Heart right ventricle (tissue), 16 donors: Measurements from ENCODE around the gene CCNC. TPM values are rescaled to one million over a fixed set of nuclear protein-coding genes. Genes with fewer than 3 reads are reported as not detected.

Source experiments
- ATAC-seq, 8 donors: fragments of 200-7000 bp; cut with Tn5 transposase; one replicate each; pipeline ENCODE4 v1.9.1; 2020; ENCODE audit warnings: mild to moderate bottlenecking in 8 of 8, moderate library complexity in 8 of 8, moderate number of reproducible peaks in 1 of 8
- DNase-seq, 2 donors: peaks; one replicate each; pipeline ENCODE4 v3.0.0-alpha.2; 2020
- H3K27ac ChIP-seq, 10 donors: fragments of 200-600 bp; sonication (generic) in 2 of 10; one replicate each; pipeline versions ENCODE4 v1.5.0 to v1.8.0; 2020 to 2022; ENCODE audit warnings: mild to moderate bottlenecking in 3 of 10
- H3K27me3 ChIP-seq, 7 donors: fragments of 200-600 bp; one replicate each; pipeline ENCODE4 v1.8.0; 2021 to 2022; ENCODE audit warnings: mild to moderate bottlenecking in 2 of 7
- H3K36me3 ChIP-seq, 9 donors: fragments of 200-600 bp; sonication (generic) in 1 of 9; one replicate each; pipeline versions ENCODE4 v1.5.0 to v1.8.0; 2020 to 2022; ENCODE audit warnings: mild to moderate bottlenecking in 2 of 9
- H3K4me1 ChIP-seq, 9 donors: fragments of 200-600 bp; sonication (generic) in 1 of 9; one replicate each; pipeline versions ENCODE4 v1.5.0 to v1.8.0; 2020 to 2022; ENCODE audit warnings: mild to moderate bottlenecking in 4 of 9
- H3K4me3 ChIP-seq, 10 donors: fragments of 200-600 bp; sonication (generic) in 2 of 10; one replicate each; pipeline versions ENCODE4 v1.5.0 to v1.8.0; 2020 to 2022; ENCODE audit warnings: mild to moderate bottlenecking in 7 of 10, moderate library complexity in 2 of 10
- H3K9me3 ChIP-seq, 11 donors: fragments of 200-600 bp in 10 of 11; sonication (generic) in 2 of 11; one replicate each; pipeline versions ENCODE4 v1.5.0 to v1.8.0; 2013 to 2022; ENCODE audit warnings: mild to moderate bottlenecking in 2 of 11, control low read depth in 1 of 11, moderate library complexity in 1 of 11
- WGBS, 2 donors: extraction: QIAGEN DNeasy Blood & Tissue Kit; methylation state at CpG; one replicate each; pipeline ENCODE4 v1.1.7; 2013; ENCODE audit warnings: inconsistent platforms in 1 of 2; 5-methylcytosine and 5-hydroxymethylcytosine counted together
- intact Hi-C, 10 donors: fragments of 100-400 bp; cut with DNase I; formaldehyde crosslinking; loops; one replicate each; pipeline versions ENCODE4 v1.11.1 to v1.14.2; 2022
- polyA plus RNA-seq, 2 donors: library from polyadenylated mRNA; stranded (reverse); fragments of 200-250 nt; gene quantifications; one replicate each; pipeline ENCODE4 v1.2.3, GENCODE V29; 2013
- total RNA-seq, 10 donors: library from RNA; stranded (reverse); fragmentation: NEBNext Ultra II Directional in 3 of 10; extraction: Animal tissue kit (Norgen Biotek cat#: 25700) in 3 of 10; gene quantifications; one replicate each; pipeline versions ENCODE4 v1.2.1 to v1.2.4, GENCODE V29; 2021 to 2023
- TF ChIP-seq, protein P1 (sequence below), 9 donors: fragments of 200-600 bp; sonication (generic) in 2 of 9; IDR thresholded peaks; one replicate each; pipeline versions ENCODE4 v1.5.0 to v1.8.0; 2021 to 2022; ENCODE audit warnings: antibody characterized with exemption in 9 of 9, mild to moderate bottlenecking in 5 of 9, moderate library complexity in 1 of 9
- donor health status: Arrhythmogenic right ventricular cardiomyopathy.
- donor health status: ischemic (EF 13 %, LVEDD 7.1; RV severe dilation, severe dysfunction).
- donor health status: healthy with polysubstance abuse.
- donor health status: DM: no; HTN: yes; CAD: no.
- donor health status: DM: no; HTN: no; CAD: no.
- donor health status: ischemic (EF 25% LVEDD 6.9; RV normal size, moderate dysfunction).
- donor health status: ischemic (EF 25% LVEDD 5.7; RV mildly dilated, moderate dysfunction).
- donor health status: healthy.
- donor health status: DM: yes; HTN: yes; CAD: no.
- donor health status: Ischemic cardiomyopathy.
- donor health status: ischemic (EF 35%, LVEDD 5.7; RV mildly dilated, moderate dysfunction).
- donor health status: nonischemic (EF 11% LVEDD 7.7; RV severe dilation, severe dysfunction).
- donor health status: DM: yes; HTN: yes; CAD: no.
- donor health status: PGD.
- donor health status: ischemic (EF 29% LVEDD 5.4; RV normal size, mild dysfunction).
- donor health status: nonischemic (EF 23%, LVEDD 6.1; RV moderate dilation, normal function).

CCNC gene
- total and polyA plus RNA-seq, 12 donors: 14.2 to 26.6 (median 18.6) TPM

DNA sequence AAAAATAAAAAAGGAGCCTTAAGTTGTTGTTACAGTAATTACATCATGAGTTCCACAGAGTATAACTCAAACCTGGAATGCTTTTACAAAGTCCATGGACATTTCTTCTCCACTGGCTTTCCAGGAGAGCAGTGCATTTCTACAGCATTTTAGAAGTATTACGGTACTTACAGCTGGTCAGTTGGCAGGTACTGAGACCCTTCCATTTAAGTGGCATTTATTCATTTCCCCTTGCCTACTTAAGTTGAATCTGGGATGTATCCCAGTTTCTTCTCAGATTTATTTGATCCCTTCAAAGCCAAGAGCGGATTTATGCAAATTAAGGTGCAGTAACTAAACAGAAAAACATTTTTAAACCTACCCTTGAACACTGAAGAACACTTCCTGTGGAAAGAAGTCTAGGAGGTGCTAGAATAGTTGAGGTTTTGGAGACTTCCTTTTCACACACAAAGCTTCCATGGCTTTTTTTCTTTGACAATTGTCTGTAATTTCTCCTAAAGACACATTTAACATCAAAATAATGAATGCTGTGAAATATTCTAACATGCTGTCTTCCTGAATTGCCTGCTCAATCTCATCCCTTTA, 41.5 kb upstream of the CCNC start:
- intact Hi-C loops: loop anchor here in 1 of 10 donors (10.0 kb wide), 1 partner anchor 135 kb away; no protein-coding TSS in a partner anchor
- Histone ChIP-seq H3K27me3 (peaks cover 51 to 100% (median 100%) of the 10 kb centered on the region in 7 donors), H3K9me3 (no peaks in the 10 kb centered on the region), H3K36me3 (no peaks in the 10 kb centered on the region), H3K27ac (no peak overlapping the region), H3K4me1 (peaks cover 0 to 44% (median 23%) of the 10 kb centered on the region in 9 donors), H3K4me3 (no peak overlapping the region)
- 11 to 14% methylated on average over 2 of the region's 2 CpGs for WGBS, 2 donors
- DNase-seq: no peak
- TF ChIP-seq, protein P1, sequence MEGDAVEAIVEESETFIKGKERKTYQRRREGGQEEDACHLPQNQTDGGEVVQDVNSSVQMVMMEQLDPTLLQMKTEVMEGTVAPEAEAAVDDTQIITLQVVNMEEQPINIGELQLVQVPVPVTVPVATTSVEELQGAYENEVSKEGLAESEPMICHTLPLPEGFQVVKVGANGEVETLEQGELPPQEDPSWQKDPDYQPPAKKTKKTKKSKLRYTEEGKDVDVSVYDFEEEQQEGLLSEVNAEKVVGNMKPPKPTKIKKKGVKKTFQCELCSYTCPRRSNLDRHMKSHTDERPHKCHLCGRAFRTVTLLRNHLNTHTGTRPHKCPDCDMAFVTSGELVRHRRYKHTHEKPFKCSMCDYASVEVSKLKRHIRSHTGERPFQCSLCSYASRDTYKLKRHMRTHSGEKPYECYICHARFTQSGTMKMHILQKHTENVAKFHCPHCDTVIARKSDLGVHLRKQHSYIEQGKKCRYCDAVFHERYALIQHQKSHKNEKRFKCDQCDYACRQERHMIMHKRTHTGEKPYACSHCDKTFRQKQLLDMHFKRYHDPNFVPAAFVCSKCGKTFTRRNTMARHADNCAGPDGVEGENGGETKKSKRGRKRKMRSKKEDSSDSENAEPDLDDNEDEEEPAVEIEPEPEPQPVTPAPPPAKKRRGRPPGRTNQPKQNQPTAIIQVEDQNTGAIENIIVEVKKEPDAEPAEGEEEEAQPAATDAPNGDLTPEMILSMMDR (IDR thresholded peaks at IDR 0.05): no peak
- no peak for ATAC-seq

DNA sequence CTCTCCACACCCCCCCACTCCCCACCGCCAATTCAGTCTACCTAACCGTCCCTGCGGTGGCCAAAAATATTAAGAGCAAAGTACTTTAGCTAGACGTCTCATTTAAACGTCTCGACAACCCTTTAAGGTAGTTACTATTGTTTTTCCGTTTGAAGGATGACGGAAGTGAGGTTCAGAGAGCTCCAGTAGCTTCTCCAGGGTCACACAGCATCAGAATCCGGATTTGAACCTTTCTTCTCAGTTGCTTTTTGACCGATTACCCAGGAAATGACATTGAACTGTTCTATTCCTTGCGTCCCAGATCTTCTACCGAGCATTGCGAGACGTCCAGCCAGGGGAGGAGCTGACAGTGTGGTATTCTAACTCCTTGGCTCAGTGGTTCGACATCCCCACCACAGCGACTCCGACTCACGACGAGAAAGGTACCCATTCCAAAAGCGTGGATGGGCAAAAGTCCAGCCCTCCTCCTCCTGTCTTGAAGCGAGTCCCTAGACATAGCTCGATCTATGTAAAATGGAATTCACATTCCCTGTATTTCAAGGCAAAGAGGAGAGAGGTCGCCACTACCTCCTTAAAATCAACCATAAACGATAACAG, 40.5 kb upstream of the CCNC start:
- peaks cover 0 to 44% (median 23%) of the 10 kb centered on the region in 9 donors for H3K4me1 ChIP-seq
- 4 to 5% methylated on average over 24 of the region's 24 CpGs for WGBS, 2 donors
- H3K27ac ChIP-seq: no peak overlapping the region
- no peaks in the 10 kb centered on the region for H3K36me3 ChIP-seq
- H3K9me3 ChIP-seq: no peaks in the 10 kb centered on the region
- TF ChIP-seq, protein P1 (IDR thresholded peaks at IDR 0.05): no peak
- H3K4me3 ChIP-seq: no peak overlapping the region
- intact Hi-C loops: loop anchor here in 1 of 10 donors (10.0 kb wide), 1 partner anchor 136 kb away; no protein-coding TSS in a partner anchor
- no peak for DNase-seq
- ATAC-seq: no peak
- peaks cover 51 to 100% (median 100%) of the 10 kb centered on the region in 7 donors for H3K27me3 ChIP-seq

DNA sequence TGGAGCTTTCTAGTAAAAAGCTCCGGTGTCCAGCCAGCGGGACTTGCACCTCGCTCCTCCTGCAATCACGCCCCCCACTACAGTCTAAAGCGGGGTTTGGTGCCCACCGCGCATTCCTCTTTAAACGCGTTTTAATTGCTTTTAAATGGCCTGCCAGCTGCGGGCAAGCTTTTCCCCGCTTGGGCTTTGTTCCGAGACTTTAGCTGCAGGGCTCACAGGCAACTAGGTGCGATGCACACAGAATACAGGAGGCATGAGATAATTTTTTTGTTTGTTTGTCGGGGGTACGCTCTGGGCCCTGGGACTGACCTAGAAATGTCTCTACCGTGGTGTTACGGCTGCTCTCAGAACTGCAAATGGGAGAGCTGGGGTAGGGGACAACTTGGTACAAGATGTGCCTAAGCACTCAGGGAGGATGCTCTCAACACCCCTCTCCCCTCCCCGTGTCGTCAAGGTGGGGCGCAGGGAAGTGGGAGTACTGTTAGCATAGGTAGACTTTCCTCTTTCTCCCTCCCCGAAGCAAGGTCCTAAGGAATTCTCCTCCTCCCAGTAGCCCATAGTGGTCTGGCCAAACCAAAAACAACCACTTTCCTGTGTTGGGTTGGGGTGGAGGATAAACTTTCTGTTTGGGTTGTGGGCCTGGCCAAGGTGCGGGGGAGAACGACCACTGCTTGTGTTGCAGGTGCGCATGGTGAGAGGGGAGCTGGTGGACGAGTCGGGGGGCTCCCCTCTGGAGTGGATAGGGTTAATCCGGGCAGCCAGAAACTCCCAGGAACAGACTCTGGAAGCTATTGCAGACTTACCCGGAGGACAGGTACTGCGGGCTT, 39.8 kb upstream of the CCNC start:
- ATAC-seq (no peak), DNase-seq (no peak)
- no peak overlapping the region for H3K27ac ChIP-seq
- peaks cover 51 to 100% (median 100%) of the 10 kb centered on the region in 7 donors for H3K27me3 ChIP-seq
- peaks cover 2 to 44% (median 23%) of the 10 kb centered on the region in 9 donors for H3K4me1 ChIP-seq
- WGBS, 2 donors: 3 to 5% methylated on average over 29 of the region's 29 CpGs
- no peaks in the 10 kb centered on the region for H3K36me3 ChIP-seq
- no peak overlapping the region for H3K4me3 ChIP-seq
- intact Hi-C loops: loop anchor here in 1 of 10 donors (10.0 kb wide), 1 partner anchor 137 kb away; no protein-coding TSS in a partner anchor
- no peaks in the 10 kb centered on the region for H3K9me3 ChIP-seq
- TF ChIP-seq, protein P1 (IDR thresholded peaks at IDR 0.05): no peak

DNA sequence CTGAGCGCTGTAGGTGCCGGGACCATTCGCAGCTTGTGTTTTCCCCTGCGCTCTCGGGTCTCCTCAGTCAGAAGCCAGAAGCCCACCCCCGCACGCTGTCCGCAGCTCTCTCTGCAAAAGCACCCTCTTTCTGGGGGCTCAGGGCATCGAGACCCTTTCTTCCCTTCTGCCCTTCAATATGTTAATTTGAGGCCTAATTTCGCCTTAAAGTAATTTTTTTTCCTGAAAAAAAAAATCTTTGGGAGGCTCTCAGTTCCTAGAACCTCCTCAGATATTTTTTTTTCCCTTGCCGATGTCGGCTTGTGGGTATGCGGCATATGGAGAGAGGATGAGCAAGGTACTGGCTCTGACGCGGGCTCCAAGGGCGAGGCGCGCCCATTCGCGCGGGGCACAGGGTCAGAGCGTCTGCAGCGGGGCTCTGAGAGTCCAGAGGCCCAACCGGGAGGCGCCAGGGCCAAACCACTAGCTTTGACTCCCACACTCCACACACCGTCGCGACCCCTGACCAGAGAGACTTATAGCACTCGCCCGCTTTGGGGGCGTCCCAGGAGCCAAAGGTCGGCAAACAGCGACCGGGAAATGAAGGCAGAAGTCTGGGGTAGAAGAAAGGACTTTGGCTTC, 39.1 kb upstream of the CCNC start:
- no peaks in the 10 kb centered on the region for H3K36me3 ChIP-seq

More for the DNA sequence above, 39.1 kb upstream of the CCNC start:
- Histone ChIP-seq H3K27me3 (peaks cover 48 to 100% (median 100%) of the 10 kb centered on the region in 7 donors), H3K27ac (no peak overlapping the region), H3K4me1 (peaks cover 4 to 44% (median 24%) of the 10 kb centered on the region in 9 donors), H3K4me3 (no peak overlapping the region), H3K9me3 (no peaks in the 10 kb centered on the region)
- TF ChIP-seq, protein P1 (IDR thresholded peaks at IDR 0.05): no peak
- intact Hi-C loops: loop anchor here in 1 of 10 donors (10.0 kb wide), 1 partner anchor 137 kb away; no protein-coding TSS in a partner anchor
- 5 to 6% methylated on average over 34 of the region's 34 CpGs for WGBS, 2 donors
- no peak for ATAC-seq
- DNase-seq: no peak
